Karpas-422 (cell line): Measurements from ENCODE around the gene MAP2K3. TPM values are rescaled to one million over a fixed set of nuclear protein-coding genes. Genes with fewer than 3 reads are reported as not detected.

Experiments used
- DNase-seq: peaks from one replicate; pipeline ENCODE4 v3.0.0-alpha.2; 2015
- H2AFZ ChIP-seq: fragments of 200-600 bp; sonication (generic); 2 replicates; pipeline ENCODE4 v1.6.1; 2014; ENCODE audit warnings: antibody characterized with exemption, low read length, mixed read lengths
- H3K27ac ChIP-seq: fragments of 200-600 bp; sonication (generic); 2 replicates; pipeline ENCODE4 v1.5.1; 2014; ENCODE audit warnings: mild to moderate bottlenecking, low read length, moderate library complexity
- H3K27me3 ChIP-seq: fragments of 200-600 bp; sonication (generic); 2 replicates; pipeline ENCODE4 v1.6.1; 2014; ENCODE audit warnings: low read length, mixed read lengths
- H3K36me3 ChIP-seq: fragments of 200-600 bp; sonication (generic); 2 replicates; pipeline ENCODE4 v1.6.1; 2014; ENCODE audit warnings: low read length, mixed read lengths; ENCODE audit not compliant: insufficient read depth
- H3K4me1 ChIP-seq: fragments of 200-600 bp; sonication (generic); 2 replicates; pipeline ENCODE4 v1.6.1; 2014; ENCODE audit warnings: mild to moderate bottlenecking, low read length, mixed read lengths
- H3K4me2 ChIP-seq: fragments of 200-600 bp; sonication (generic); 2 replicates; pipeline ENCODE4 v1.6.1; 2014; ENCODE audit warnings: low read length, low read depth, mild to moderate bottlenecking; ENCODE audit not compliant: poor library complexity, severe bottlenecking
- H3K4me3 ChIP-seq: fragments of 200-600 bp; sonication (generic); 2 replicates; pipeline ENCODE4 v1.5.1; 2014; ENCODE audit warnings: mild to moderate bottlenecking, antibody characterized with exemption, low read length, mixed read lengths
- H3K79me2 ChIP-seq: fragments of 200-600 bp; sonication (generic); 2 replicates; pipeline ENCODE4 v1.6.1; 2014; ENCODE audit warnings: mild to moderate bottlenecking, low read length, mixed read lengths
- H3K9ac ChIP-seq: fragments of 200-600 bp; sonication (generic); 2 replicates; pipeline ENCODE4 v1.6.0; 2014; ENCODE audit warnings: low read length
- H3K9me2 ChIP-seq: fragments of 200-600 bp; sonication (generic), shearing (Covaris generic); replicated peaks from 2 replicates; pipeline ENCODE4 v1.6.0; 2014; ENCODE audit warnings: mild to moderate bottlenecking, low read length, moderate library complexity; ENCODE audit not compliant: insufficient read depth
- H3K9me3 ChIP-seq: fragments of 300-700, 200-600 bp; sonication (generic); 2 replicates; pipeline ENCODE4 v1.6.1; 2014; ENCODE audit warnings: low read length, mixed read lengths
- H4K20me1 ChIP-seq: fragments of 200-600 bp; sonication (generic); 2 replicates; pipeline ENCODE4 v1.6.1; 2014; ENCODE audit warnings: mild to moderate bottlenecking, antibody characterized with exemption, low read length, low read depth; ENCODE audit not compliant: insufficient read depth
- total RNA-seq: library from RNA; depleted of rRNA; stranded (reverse); fragments of >200 nt; shearing (Covaris generic); gene quantifications from 2 replicates; pipeline ENCODE4 v1.2.3, GENCODE V29; 2014; ENCODE audit warnings: low replicate concordance

The MAP2K3 gene
- total RNA-seq, 1 experiment from 2014 or later = 49.4 TPM

DNA sequence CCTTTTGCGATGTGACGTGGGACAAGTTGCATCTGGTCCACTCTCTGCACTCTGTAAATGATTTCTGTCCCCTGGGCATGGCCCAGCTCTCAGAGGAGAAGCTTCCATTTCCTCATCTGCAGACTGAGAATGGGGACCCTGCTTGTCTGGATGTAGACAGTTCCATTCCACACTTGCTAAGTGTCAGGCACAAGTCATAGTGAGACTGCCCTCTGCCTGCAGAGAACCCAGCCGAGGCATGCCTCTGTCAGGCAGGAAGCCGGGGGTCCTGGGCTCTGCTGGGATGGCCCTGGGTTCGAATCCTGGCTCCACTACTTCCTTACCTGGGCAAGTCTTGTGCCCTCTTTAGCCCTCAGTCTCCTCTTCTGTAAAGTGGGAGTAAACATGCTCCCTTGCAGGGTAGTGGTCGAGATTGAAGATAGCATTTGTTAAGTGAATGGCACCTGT is 4.1 kb downstream of the MAP2K3 start:
- Histone ChIP-seq H3K79me2 (peaks cover 89% of the 10 kb centered on the region), H3K9ac (peak overlapping the region; percentile 91), H3K4me3 (peak overlapping the region; percentile 91; the same call in 1 of the 2 replicates), H3K4me1 (peaks cover 42% of the 10 kb centered on the region), H3K27ac (peak overlapping the region; percentile 95), H2AFZ (no peak overlapping the region), H3K4me2 (peak overlapping the region; percentile 82), H3K27me3 (no peaks in the 10 kb centered on the region), H3K9me3 (no peaks in the 10 kb centered on the region), H3K36me3 (peaks cover 9% of the 10 kb centered on the region; the same call in 1 of the 2 replicates), H4K20me1 (peaks cover 50% of the 10 kb centered on the region), H3K9me2 (no peaks in the 10 kb centered on the region)
- peak; percentile 79 for DNase-seq

DNA sequence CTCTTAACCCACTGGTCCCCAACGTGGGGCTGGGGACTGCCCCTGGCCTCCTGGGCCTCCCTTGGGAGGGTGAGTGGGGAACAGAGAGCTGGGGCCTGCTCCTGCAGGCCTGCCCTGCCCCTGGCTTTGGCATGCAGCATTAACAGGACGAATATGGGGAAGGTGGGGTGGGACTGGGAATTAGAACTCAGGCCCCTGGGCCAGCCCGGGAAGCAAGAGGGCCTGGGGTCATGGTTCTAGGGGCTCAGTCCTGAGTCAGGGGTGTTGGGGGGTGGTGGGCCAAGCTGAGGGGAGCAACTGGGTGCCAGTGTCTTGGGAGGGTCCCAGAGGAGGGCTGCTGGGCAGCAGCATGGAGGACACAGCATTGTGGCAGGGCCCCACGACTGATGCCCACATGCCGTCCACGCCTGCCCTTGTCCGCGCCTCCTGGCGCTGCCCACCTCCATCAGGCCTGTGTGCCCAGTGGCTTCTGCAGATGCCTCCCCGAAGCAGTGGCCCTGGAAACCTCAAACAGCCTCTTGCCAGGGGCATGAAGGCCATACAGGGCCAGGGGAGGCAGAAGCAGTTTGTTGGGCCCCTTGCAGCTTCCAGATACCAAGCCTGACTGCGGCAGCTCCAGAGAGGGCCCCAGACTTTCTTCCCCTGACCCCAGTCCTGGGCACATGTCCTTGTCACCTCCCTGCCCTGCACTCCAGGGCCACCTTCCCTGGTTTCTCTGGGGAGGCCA is 4.8 kb downstream of the MAP2K3 start:
- Histone ChIP-seq H3K4me3 (peak overlapping the region; percentile 91; the same call in 1 of the 2 replicates), H4K20me1 (peaks cover 57% of the 10 kb centered on the region), H3K4me2 (peak overlapping the region; percentile 82), H3K4me1 (peaks cover 35% of the 10 kb centered on the region), H2AFZ (no peak overlapping the region), H3K27ac (peak overlapping the region; percentile 95), H3K36me3 (peaks cover 9% of the 10 kb centered on the region; the same call in 1 of the 2 replicates), H3K9me2 (no peaks in the 10 kb centered on the region), H3K79me2 (peaks cover 96% of the 10 kb centered on the region), H3K27me3 (no peaks in the 10 kb centered on the region), H3K9ac (peak overlapping the region; percentile 91), H3K9me3 (no peaks in the 10 kb centered on the region)
- DNase-seq = no peak

DNA sequence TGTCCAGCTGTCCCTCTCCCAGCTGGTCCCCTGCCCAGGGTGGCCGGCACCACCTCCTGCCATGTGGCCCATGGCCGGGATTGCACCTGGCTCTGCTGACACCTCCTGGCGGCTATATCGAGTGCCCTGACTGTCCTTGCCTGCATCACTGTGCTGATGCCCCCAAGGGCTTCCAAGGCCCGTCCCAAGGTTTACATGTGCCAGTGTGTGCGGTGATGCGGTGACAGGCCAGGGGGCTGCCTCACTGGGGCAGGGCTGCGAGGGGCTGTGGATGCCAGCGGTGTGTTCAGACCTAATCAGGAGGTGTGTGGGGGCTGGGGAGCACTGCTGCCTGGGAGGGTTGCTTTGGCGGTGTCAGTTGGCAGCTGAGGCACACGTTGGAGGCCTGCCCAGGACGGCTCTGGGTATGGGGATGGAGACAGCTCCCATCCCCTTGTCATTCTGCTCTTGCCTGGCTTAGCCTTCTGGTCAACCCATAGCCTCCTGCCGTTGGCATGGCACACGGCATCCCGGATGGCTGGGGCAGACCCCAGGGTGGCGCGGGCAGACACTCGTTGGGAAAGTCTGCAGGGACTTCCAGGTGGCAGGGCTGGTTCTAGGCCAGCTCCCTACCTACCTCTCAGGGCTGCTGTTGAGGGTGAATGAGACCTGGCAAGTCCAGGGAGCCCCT is 5.5 kb downstream of the MAP2K3 start:
- H3K4me1 ChIP-seq = peaks cover 35% of the 10 kb centered on the region
- no peak overlapping the region for H3K4me2 ChIP-seq
- no peaks in the 10 kb centered on the region for H3K9me2 ChIP-seq
- peak overlapping the region; percentile 95; the same call in 1 of the 2 replicates for H3K27ac ChIP-seq
- no peaks in the 10 kb centered on the region for H3K9me3 ChIP-seq
- H4K20me1 ChIP-seq = peaks cover 64% of the 10 kb centered on the region
- H3K4me3 ChIP-seq = no peak overlapping the region
- H2AFZ ChIP-seq = no peak overlapping the region
- no peaks in the 10 kb centered on the region for H3K27me3 ChIP-seq
- peaks cover 9% of the 10 kb centered on the region; the same call in 1 of the 2 replicates for H3K36me3 ChIP-seq
- H3K79me2 ChIP-seq = peaks cover 98% of the 10 kb centered on the region
- no peak overlapping the region for H3K9ac ChIP-seq
- DNase-seq = no peak

DNA sequence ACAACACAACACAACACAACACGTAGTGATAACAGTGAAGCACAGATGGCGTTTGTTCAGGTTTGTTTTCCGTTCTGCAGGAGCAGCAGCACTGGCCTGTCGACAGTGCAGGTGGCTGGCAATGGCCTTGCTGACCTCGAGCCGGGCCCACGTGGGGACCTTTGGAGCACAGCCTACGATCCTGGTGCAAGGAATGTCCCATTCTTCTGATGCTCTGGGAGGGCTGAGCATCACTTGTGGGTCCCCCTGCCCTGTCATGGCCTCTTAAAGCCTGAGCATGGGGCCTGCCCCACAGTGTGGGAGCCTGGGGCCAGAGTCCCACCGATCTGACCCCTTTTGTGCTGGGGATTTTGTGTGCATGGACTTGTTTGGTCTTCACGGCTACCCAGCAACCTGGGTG is 6.8 kb downstream of the MAP2K3 start:
- Histone ChIP-seq H4K20me1 (peaks cover 65% of the 10 kb centered on the region), H3K9me3 (no peaks in the 10 kb centered on the region), H3K4me1 (peaks cover 34% of the 10 kb centered on the region), H3K79me2 (peaks cover 91% of the 10 kb centered on the region), H2AFZ (no peak overlapping the region), H3K27me3 (no peaks in the 10 kb centered on the region), H3K9me2 (no peaks in the 10 kb centered on the region), H3K4me3 (no peak overlapping the region), H3K27ac (no peak overlapping the region), H3K36me3 (peaks cover 9% of the 10 kb centered on the region; the same call in 1 of the 2 replicates), H3K4me2 (no peak overlapping the region), H3K9ac (no peak overlapping the region)
- DNase-seq = no peak

DNA sequence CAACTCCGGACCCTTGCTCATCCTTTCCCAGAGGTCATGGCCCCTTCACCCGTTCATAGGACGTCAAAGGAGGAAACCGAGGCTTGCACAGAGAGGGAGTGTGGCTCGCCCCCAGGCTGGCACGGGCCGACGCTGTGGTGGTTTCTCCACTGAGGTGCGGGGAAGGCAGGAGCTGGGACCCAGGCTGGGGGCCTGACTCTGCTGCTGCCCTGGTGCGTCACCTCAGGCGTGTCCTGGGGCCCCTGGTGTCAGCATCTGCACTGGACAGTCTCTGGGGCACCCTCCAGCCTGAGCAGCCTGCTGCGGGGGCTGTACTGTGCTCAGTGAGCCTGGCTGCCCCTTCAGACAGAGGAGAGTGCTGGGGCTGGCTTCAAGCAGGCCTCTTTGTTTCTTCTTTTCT is 7.4 kb downstream of the MAP2K3 start:
- H3K9ac ChIP-seq = no peak overlapping the region
- H3K4me1 ChIP-seq = peaks cover 29% of the 10 kb centered on the region
- no peak overlapping the region for H3K4me2 ChIP-seq
- H2AFZ ChIP-seq = no peak overlapping the region
- H3K27ac ChIP-seq = no peak overlapping the region
- H4K20me1 ChIP-seq = peaks cover 70% of the 10 kb centered on the region
- no peaks in the 10 kb centered on the region for H3K9me3 ChIP-seq
- H3K79me2 ChIP-seq = peaks cover 89% of the 10 kb centered on the region
- no peaks in the 10 kb centered on the region for H3K27me3 ChIP-seq
- no peaks in the 10 kb centered on the region for H3K9me2 ChIP-seq
- peaks cover 9% of the 10 kb centered on the region; the same call in 1 of the 2 replicates for H3K36me3 ChIP-seq
- no peak overlapping the region for H3K4me3 ChIP-seq
- DNase-seq = no peak

DNA sequence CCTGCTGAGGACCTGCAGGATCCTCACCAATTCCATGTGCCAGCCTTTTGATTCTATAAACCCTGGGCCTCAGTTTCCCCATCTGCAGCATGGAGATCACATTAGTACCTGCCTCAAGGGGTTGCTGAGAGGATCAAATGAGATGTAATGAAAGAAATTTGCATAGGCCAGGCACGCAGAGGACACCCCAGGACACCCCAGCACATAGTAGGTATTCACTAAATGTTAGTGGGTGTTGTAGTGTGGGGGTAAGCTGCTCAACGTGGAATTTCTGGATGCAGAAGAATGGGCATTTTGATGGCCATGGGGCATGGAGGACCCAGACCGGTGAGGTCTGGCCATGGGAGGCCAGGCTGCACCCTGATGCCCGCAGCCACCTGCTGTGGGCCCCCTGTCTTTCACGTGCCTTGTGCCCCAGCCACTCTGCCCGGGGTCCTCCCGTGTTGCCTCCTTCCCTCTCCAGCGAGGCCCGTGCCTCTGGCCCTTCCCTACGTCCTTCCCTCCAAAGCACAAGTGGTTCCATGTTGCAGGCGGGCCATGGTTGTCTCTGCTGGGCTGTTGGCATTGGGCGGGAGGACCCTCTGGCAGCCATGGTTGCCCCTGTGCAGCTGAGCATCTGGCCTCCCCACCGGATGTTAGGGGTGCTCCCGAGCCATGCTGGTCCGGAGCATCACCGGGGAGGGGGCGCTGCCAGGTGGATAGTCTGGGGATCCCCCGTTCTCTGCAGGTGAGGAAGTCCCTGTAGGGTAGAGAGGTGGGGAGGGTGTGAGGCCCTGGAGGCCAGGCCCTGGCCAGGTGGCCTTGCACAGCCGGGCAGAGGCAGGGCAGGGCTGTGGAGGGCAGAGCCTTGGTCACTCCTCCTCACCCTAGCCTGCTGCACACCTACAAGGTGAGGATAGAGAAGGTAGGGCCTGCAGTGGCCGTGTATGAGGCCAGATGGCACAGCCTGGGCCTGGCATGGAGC is 8.6 kb downstream of the MAP2K3 start:
- peaks cover 9% of the 10 kb centered on the region; the same call in 1 of the 2 replicates for H3K36me3 ChIP-seq
- H3K27ac ChIP-seq = no peak overlapping the region
- no peak for DNase-seq
- no peaks in the 10 kb centered on the region for H3K9me2 ChIP-seq
- H3K9me3 ChIP-seq = no peaks in the 10 kb centered on the region
- H3K4me2 ChIP-seq = no peak overlapping the region
- no peak overlapping the region for H3K9ac ChIP-seq
- peaks cover 77% of the 10 kb centered on the region for H4K20me1 ChIP-seq
- H3K4me3 ChIP-seq = no peak overlapping the region
- H3K79me2 ChIP-seq = peaks cover 76% of the 10 kb centered on the region
- H3K27me3 ChIP-seq = no peaks in the 10 kb centered on the region
- H2AFZ ChIP-seq = no peak overlapping the region
- peaks cover 16% of the 10 kb centered on the region for H3K4me1 ChIP-seq

DNA sequence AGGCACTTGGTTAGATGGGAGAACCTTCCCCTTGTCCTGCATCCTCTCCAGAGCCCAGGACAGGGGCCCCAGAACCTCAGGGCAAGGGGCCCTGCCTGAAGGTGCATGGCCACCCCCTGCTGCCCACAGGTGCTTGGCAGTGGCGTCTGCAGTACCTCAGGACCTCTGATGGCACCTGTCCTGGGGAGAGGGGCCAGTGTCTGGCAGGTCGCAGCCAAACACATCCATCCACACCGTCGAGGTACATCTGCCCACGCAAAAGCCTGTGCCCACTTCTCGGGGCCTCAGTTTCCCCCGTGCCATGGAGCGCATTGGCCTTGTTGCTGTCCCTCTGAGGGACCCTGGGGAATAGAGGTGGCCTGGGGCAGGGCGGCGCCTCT is 9.3 kb downstream of the MAP2K3 start:
- DNase-seq = no peak
- H3K4me3 ChIP-seq = no peak overlapping the region
- no peak overlapping the region for H2AFZ ChIP-seq
- H3K36me3 ChIP-seq = peaks cover 9% of the 10 kb centered on the region
- peaks cover 10% of the 10 kb centered on the region for H3K4me1 ChIP-seq
- no peaks in the 10 kb centered on the region for H3K9me3 ChIP-seq
- peaks cover 74% of the 10 kb centered on the region for H4K20me1 ChIP-seq
- no peaks in the 10 kb centered on the region for H3K9me2 ChIP-seq
- H3K27me3 ChIP-seq = no peaks in the 10 kb centered on the region
- H3K27ac ChIP-seq = no peak overlapping the region
- peaks cover 69% of the 10 kb centered on the region for H3K79me2 ChIP-seq
- H3K9ac ChIP-seq = no peak overlapping the region
- no peak overlapping the region for H3K4me2 ChIP-seq
